Neural progenitor cell (in vitro differentiated cells): ENCODE data around the gene FAAP100. TPM values are rescaled to one million over a fixed set of nuclear protein-coding genes. Genes with fewer than 3 reads are reported as not detected.

Source experiments
- DNase-seq: peaks from one replicate; pipeline ENCODE4 v3.0.0-alpha.2; 2016; ENCODE audit warnings: low spot score
- H2AFZ ChIP-seq: fragments of 200-600 bp; sonication (generic); replicated peaks from 2 replicates; pipeline ENCODE4 v1.6.1; 2016; ENCODE audit warnings: antibody characterized with exemption
- H3F3A ChIP-seq: fragments of 200-600 bp; sonication (generic); 2 replicates; pipeline ENCODE4 v1.6.1; 2016; ENCODE audit warnings: antibody characterized with exemption, low read depth
- H3K27ac ChIP-seq: fragments of 200-600 bp; sonication (generic); 2 replicates; pipeline ENCODE4 v1.5.1; 2016; ENCODE audit warnings: mild to moderate bottlenecking
- H3K27me3 ChIP-seq: fragments of 200-600 bp; sonication (generic); 2 replicates; pipeline ENCODE4 v1.6.1; 2016; ENCODE audit warnings: mild to moderate bottlenecking, moderate library complexity
- H3K36me3 ChIP-seq: fragments of 200-600 bp; sonication (generic); 2 replicates; pipeline ENCODE4 v1.5.1; 2016
- H3K4me1 ChIP-seq: fragments of 200-600 bp; sonication (generic); 2 replicates; pipeline ENCODE4 v1.6.1; 2016; ENCODE audit warnings: mixed run types
- H3K4me2 ChIP-seq: fragments of 200-600 bp; sonication (generic); 2 replicates; pipeline ENCODE4 v1.6.1; 2016
- H3K4me3 ChIP-seq: fragments of 200-600 bp; sonication (generic); 2 replicates; pipeline ENCODE4 v1.5.1; 2016
- H3K79me2 ChIP-seq: fragments of 200-600 bp; sonication (generic); 2 replicates; pipeline ENCODE4 v1.6.1; 2016; ENCODE audit warnings: low read depth
- H3K9ac ChIP-seq: fragments of 200-600 bp; sonication (generic); 2 replicates; pipeline ENCODE4 v1.6.1; 2016
- H3K9me3 ChIP-seq: fragments of 200-600 bp; sonication (generic); 2 replicates; pipeline ENCODE4 v1.5.1; 2016; ENCODE audit warnings: low read depth
- H4K20me1 ChIP-seq: fragments of 200-600 bp; sonication (generic); 2 replicates; pipeline ENCODE4 v1.6.1; 2016; ENCODE audit warnings: low read depth
- H3K27ac Mint-ChIP-seq: 3 replicates; pipeline ENCODE4 v1.8.0; 2021; ENCODE audit warnings: mixed read lengths
- H3K27me3 Mint-ChIP-seq: 2 replicates; pipeline ENCODE4 v1.8.0; 2022; ENCODE audit warnings: low read depth, mild to moderate bottlenecking, inconsistent platforms, moderate library complexity, mixed read lengths; ENCODE audit not compliant: insufficient read depth
- H3K36me3 Mint-ChIP-seq: 3 replicates; pipeline ENCODE4 v1.8.0; 2021; ENCODE audit warnings: mixed read lengths
- H3K4me1 Mint-ChIP-seq: 3 replicates; pipeline ENCODE4 v1.8.0; 2021; ENCODE audit warnings: mixed read lengths
- H3K4me3 Mint-ChIP-seq: 3 replicates; pipeline ENCODE4 v1.8.0; 2021; ENCODE audit warnings: mild to moderate bottlenecking, moderate library complexity, mixed read lengths
- H3K9me3 Mint-ChIP-seq: 3 replicates; pipeline ENCODE4 v1.8.0; 2020; ENCODE audit warnings: mixed read lengths
- EZH2 ChIP-seq: fragments of 200-600 bp; sonication (generic); IDR thresholded peaks from 2 replicates; pipeline ENCODE4 v1.6.1; 2017; ENCODE audit warnings: antibody characterized with exemption, mild to moderate bottlenecking, moderate library complexity
- EZH2phosphoT487 ChIP-seq: fragments of 200-600 bp; sonication (generic); IDR thresholded peaks from 2 replicates; pipeline ENCODE4 v1.6.1; 2017; ENCODE audit warnings: antibody characterized with exemption
- total RNA-seq: library from RNA; depleted of rRNA; stranded (reverse); fragments of >200 nt; gene quantifications from 2 replicates; pipeline ENCODE4 v1.2.3, GENCODE V29; 2015; ENCODE audit warnings: low replicate concordance
- TF ChIP-seq, protein P1 (sequence below): fragments of 200-600 bp; sonication (generic); IDR thresholded peaks from 2 replicates; pipeline ENCODE4 v1.5.1; 2017; ENCODE audit warnings: antibody characterized with exemption, mild to moderate bottlenecking

Gene FAAP100
- total RNA-seq, 1 donor from 2014 or later, result 9.7 TPM

DNA sequence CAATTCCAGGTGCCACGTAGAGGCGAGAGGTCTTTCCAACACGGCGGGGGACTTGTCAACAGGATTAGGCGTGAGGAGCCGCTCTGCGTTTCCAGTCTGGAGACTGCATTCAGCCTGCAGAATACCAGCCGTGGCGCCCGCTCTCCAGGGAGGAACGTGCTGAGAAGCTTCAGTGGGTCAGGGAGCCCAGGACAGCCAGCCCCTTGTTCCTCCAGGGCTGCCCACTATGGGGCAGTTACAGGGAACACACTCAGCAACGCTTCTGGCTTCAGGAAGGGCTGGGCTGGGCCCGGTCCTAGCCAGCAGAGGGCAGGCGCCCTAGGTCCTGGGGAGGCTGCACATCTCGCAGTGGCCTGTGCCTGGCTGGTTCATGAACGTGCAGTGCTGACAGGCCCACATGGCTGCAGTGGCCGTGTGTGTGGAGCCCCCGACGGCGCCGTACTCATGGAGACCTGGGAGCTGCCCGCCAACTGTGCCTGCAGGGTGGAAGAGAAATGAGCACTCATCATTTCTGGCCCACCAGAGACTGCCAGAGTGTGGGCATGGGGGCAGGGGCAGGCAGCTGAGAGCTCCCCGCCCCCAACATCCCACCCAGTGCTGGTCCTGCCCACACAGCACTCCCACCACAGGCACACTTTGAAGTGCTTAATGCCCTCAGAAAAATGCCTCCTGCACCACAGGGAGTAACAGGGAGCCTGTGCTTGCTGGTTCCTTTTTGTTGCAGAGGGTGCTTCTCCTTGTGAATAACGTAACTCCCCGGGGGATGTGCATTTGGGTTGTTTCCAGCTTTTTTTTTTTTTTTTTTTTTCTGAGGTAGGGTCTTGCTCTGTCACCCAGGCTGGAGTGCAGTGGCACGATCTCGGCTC, 7.0 kb upstream of the FAAP100 start:
- Histone ChIP-seq H4K20me1 (no peaks in the 10 kb centered on the region), H3F3A (no peaks in the 10 kb centered on the region), H2AFZ (no peak overlapping the region), H3K4me2 (no peak overlapping the region), H3K9ac (no peak overlapping the region), H3K36me3 (no peaks in the 10 kb centered on the region), H3K27ac (no peak overlapping the region), H3K27me3 (no peaks in the 10 kb centered on the region), H3K4me3 (no peak overlapping the region), H3K79me2 (no peaks in the 10 kb centered on the region), H3K9me3 (no peaks in the 10 kb centered on the region), H3K4me1 (no peaks in the 10 kb centered on the region)
- Mint-ChIP-seq H3K4me1 (peaks cover 2% of the 10 kb centered on the region), H3K9me3 (no peaks in the 10 kb centered on the region), H3K36me3 (peaks cover 9% of the 10 kb centered on the region), H3K27ac (no peak overlapping the region), H3K27me3 (peaks cover 12% of the 10 kb centered on the region), H3K4me3 (no peak overlapping the region)
- TF ChIP-seq EZH2phosphoT487 (no peak), EZH2 (no peak)
- TF ChIP-seq, protein P1, sequence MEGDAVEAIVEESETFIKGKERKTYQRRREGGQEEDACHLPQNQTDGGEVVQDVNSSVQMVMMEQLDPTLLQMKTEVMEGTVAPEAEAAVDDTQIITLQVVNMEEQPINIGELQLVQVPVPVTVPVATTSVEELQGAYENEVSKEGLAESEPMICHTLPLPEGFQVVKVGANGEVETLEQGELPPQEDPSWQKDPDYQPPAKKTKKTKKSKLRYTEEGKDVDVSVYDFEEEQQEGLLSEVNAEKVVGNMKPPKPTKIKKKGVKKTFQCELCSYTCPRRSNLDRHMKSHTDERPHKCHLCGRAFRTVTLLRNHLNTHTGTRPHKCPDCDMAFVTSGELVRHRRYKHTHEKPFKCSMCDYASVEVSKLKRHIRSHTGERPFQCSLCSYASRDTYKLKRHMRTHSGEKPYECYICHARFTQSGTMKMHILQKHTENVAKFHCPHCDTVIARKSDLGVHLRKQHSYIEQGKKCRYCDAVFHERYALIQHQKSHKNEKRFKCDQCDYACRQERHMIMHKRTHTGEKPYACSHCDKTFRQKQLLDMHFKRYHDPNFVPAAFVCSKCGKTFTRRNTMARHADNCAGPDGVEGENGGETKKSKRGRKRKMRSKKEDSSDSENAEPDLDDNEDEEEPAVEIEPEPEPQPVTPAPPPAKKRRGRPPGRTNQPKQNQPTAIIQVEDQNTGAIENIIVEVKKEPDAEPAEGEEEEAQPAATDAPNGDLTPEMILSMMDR, result peak; percentile 14
- peak; percentile 27 for DNase-seq

DNA sequence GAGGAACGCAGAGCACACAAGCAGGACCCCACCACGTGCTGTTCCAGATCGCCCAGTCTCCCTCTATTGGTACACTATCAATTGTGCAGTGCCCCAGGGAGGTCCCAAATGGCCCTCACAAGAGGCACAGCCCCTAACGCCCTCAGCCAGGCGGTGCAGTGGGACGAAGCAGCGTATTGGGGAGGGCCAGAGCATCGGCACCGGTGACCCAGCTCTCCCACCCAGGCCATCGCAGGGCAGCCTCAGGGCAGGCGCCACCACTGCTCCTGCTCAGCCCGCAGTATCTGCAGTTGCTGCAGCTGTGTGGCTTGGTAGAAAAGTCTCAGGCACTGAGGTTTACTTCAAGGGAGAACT, 5.9 kb upstream of the FAAP100 start:
- Mint-ChIP-seq H3K27ac (no peak overlapping the region), H3K9me3 (no peaks in the 10 kb centered on the region), H3K36me3 (peaks cover 9% of the 10 kb centered on the region), H3K27me3 (peaks cover 20% of the 10 kb centered on the region), H3K4me3 (no peak overlapping the region), H3K4me1 (peaks cover 13% of the 10 kb centered on the region)
- Histone ChIP-seq H3K9ac (no peak overlapping the region), H3K4me1 (no peaks in the 10 kb centered on the region), H3K79me2 (no peaks in the 10 kb centered on the region), H3K4me2 (no peak overlapping the region), H3K27me3 (no peaks in the 10 kb centered on the region), H4K20me1 (no peaks in the 10 kb centered on the region), H3K27ac (no peak overlapping the region), H3K4me3 (no peak overlapping the region), H2AFZ (no peak overlapping the region), H3K36me3 (no peaks in the 10 kb centered on the region), H3K9me3 (no peaks in the 10 kb centered on the region), H3F3A (peaks cover 8% of the 10 kb centered on the region)
- TF ChIP-seq EZH2 (no peak), EZH2phosphoT487 (no peak)
- TF ChIP-seq, protein P1, result no peak
- DNase-seq, result no peak

DNA sequence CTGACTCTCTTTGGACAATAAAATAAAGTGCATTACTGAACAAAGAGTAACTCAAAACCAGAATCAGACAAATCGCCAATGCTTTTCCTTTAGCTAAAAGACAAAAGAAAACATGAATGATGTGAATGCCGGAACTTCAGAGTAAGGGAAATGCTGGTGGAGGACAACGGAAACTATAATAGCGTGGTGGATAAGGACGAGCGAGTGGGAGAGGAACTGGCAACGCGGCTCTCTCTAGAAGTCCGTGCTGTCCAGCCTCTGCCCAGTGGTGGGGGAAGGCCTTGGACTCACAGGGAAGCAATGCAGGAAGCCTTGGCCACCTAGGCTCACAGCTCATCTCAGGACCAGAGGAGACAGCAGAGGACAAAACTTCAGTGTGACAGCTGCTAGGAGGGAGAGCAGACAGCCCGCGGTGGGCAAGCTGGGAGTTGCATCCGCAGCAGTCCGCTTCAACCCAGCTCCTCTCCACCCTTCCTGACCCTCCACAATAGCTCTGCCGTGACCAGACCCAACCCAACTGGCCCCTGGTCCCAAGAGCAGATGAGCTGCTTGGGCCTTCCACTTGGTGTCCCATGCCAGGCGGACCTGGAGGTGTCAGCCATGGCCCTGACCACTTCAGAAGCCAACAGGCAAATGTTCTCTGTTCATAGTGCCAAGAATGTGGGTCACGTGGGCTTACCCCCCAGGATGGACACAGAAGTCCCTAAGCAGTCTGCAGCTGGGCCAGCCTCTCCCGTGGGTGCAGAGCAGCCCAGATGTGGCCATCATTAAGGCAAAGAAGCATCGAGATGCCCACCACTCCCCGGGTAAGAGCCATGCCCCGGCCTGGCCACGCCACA, 5.3 kb upstream of the FAAP100 start:
- Histone ChIP-seq H3K4me2 (no peak overlapping the region), H3K9ac (no peak overlapping the region), H3K4me1 (no peaks in the 10 kb centered on the region), H3K79me2 (no peaks in the 10 kb centered on the region), H3K27ac (no peak overlapping the region), H4K20me1 (no peaks in the 10 kb centered on the region), H3K36me3 (no peaks in the 10 kb centered on the region), H3K27me3 (no peaks in the 10 kb centered on the region), H3F3A (peaks cover 14% of the 10 kb centered on the region), H2AFZ (no peak overlapping the region), H3K9me3 (no peaks in the 10 kb centered on the region), H3K4me3 (no peak overlapping the region)
- H3K27ac Mint-ChIP-seq, result no peak overlapping the region
- TF ChIP-seq EZH2, result no peak
- TF ChIP-seq EZH2phosphoT487, result no peak
- TF ChIP-seq, protein P1, result no peak
- peaks cover 15% of the 10 kb centered on the region for H3K4me1 Mint-ChIP-seq
- no peak overlapping the region for H3K4me3 Mint-ChIP-seq
- peaks cover 20% of the 10 kb centered on the region for H3K27me3 Mint-ChIP-seq
- DNase-seq, result no peak
- peaks cover 9% of the 10 kb centered on the region for H3K36me3 Mint-ChIP-seq
- H3K9me3 Mint-ChIP-seq, result no peaks in the 10 kb centered on the region
